Measurements from ENCODE around the gene LARGE1.

Gene LARGE1

DNA sequence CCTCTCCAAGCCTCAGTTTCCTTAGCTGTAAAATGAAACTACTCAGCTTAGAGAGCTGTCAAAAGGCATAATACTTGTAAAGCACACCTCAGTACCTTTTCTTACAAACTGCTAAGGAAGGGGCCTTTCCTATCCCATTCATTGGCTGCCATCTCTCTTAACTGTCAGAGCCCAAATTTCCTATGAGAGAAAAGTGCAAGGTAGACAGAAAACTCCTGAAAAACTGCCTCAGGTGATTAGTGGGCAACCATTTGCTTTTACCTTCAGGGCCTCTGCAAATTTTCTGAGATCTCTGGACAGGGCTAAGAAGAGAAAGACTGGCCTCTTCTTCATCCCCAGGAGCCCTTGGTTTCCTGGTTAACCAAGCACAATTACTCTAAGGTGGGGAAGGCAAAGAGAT lies 13.8 kb downstream of the LARGE1 start:
- H3K4me3 ChIP-seq (ENCODE audit: low read depth, low read length) = no peak overlapping the region
- no peak for TF ChIP-seq POLR2A (IDR thresholded peaks at IDR 0.05; ENCODE audit: extremely low read depth, insufficient read length)
- TF ChIP-seq MYC (IDR thresholded peaks at IDR 0.05; ENCODE audit: low read depth, low read length) = no peak
- TF ChIP-seq, protein P1, sequence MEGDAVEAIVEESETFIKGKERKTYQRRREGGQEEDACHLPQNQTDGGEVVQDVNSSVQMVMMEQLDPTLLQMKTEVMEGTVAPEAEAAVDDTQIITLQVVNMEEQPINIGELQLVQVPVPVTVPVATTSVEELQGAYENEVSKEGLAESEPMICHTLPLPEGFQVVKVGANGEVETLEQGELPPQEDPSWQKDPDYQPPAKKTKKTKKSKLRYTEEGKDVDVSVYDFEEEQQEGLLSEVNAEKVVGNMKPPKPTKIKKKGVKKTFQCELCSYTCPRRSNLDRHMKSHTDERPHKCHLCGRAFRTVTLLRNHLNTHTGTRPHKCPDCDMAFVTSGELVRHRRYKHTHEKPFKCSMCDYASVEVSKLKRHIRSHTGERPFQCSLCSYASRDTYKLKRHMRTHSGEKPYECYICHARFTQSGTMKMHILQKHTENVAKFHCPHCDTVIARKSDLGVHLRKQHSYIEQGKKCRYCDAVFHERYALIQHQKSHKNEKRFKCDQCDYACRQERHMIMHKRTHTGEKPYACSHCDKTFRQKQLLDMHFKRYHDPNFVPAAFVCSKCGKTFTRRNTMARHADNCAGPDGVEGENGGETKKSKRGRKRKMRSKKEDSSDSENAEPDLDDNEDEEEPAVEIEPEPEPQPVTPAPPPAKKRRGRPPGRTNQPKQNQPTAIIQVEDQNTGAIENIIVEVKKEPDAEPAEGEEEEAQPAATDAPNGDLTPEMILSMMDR (IDR thresholded peaks at IDR 0.05; ENCODE audit: low read depth, low read length) = no peak
- TF ChIP-seq, protein P2, sequence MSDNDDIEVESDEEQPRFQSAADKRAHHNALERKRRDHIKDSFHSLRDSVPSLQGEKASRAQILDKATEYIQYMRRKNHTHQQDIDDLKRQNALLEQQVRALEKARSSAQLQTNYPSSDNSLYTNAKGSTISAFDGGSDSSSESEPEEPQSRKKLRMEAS (IDR thresholded peaks at IDR 0.05; ENCODE audit: low read depth, low read length) = no peak
- no peak for DNase-seq (ENCODE audit: low read depth)

DNA sequence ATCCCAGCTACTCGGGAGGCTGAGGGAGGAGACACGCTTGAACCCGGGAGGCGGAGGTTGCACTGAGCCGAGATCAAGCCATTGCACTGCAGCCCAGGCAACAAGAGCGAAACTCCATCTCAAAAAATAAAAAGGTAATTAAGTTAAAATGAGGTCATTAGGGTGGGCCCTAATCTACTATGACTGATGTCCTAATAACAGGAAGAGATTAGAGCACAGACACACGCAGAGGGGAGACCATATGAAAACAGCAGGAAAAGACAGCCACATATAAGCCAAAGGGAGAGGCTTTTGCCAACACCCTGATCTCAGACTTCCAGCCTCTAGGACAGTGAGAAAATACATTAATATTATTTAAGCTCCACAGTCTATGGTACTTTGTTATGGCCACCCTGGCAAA lies 17.3 kb downstream of the LARGE1 start:
- no peak for TF ChIP-seq POLR2A (IDR thresholded peaks at IDR 0.05; ENCODE audit: extremely low read depth, insufficient read length)
- H3K4me3 ChIP-seq (ENCODE audit: low read depth, low read length) = no peak overlapping the region
- no peak for DNase-seq (ENCODE audit: low read depth)

DNA sequence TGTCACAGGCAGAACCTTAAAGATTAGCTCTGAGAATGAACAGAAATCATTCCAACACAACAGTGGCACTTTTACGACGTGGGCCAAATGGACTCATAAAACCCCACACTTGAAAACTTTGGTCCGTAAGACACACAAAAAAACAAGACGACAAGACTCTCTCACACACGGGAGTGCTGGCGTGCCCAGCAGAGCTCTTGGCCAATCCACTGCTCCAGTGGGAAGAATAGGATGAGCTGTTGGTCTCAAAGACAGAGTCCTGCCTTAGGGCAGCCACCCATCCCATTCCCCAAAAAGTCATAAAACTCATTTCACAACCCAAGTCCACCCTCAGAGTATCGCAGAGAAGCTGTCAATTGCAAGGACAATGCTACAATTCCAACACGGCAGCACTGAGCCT lies 18.2 kb downstream of the LARGE1 start:
- no peak for DNase-seq (ENCODE audit: low read depth)
- no peak for TF ChIP-seq MYC (IDR thresholded peaks at IDR 0.05; ENCODE audit: low read depth, low read length)
- TF ChIP-seq, protein P1 (IDR thresholded peaks at IDR 0.05; ENCODE audit: low read depth, low read length) = no peak
- TF ChIP-seq, protein P2 (IDR thresholded peaks at IDR 0.05; ENCODE audit: low read depth, low read length) = no peak
- TF ChIP-seq POLR2A (IDR thresholded peaks at IDR 0.05; ENCODE audit: extremely low read depth, insufficient read length) = no peak
- H3K4me3 ChIP-seq (ENCODE audit: low read depth, low read length) = no peak overlapping the region

DNA sequence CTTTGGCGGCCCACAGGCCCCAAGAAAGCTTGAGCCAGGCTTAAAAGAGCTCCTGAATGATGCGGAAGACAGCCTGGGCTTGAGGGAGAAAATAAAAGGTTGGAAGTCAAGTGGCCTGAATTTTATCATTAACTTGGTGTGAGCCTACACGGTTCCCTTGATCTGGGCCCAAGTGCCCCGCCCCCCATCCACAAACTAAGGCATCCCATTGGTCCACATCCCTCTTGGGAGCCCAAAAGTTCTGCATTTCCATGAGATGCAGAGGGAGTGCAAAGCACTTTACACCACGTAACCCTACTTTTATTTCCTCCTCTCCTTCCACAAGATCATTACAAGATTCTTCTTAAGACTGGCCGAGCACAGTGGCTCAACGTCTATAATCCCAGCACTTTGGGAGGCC lies 22.2 kb downstream of the LARGE1 start:
- peak; percentile 51 for DNase-seq (ENCODE audit: low read depth)
- no peak overlapping the region for H3K4me3 ChIP-seq (ENCODE audit: low read depth, low read length)
- no peak for TF ChIP-seq POLR2A (IDR thresholded peaks at IDR 0.05; ENCODE audit: extremely low read depth, insufficient read length)
- TF ChIP-seq MYC (IDR thresholded peaks at IDR 0.05; ENCODE audit: low read depth, low read length) = no peak

DNA sequence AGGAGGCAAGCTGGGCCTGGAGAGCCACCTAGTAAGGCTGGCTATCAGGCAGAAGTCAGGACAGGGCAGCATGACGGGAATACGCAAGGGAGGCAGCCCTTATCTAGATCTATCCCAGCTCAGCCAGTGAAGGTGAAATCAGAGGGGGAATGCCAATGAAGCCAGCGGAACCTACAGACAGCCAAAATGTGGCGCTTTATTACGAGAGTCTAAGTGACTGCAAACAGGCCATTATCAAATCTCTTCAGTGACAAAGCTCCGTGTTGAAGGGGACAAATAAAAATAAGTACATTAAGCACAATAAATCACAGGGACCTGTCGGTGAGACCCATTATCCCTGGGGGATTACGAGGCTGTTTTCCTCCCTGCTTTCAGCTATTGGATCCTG lies 22.8 kb downstream of the LARGE1 start:
- TF ChIP-seq MYC (IDR thresholded peaks at IDR 0.05; ENCODE audit: low read depth, low read length) (no peak), POLR2A (IDR thresholded peaks at IDR 0.05; ENCODE audit: extremely low read depth, insufficient read length) (no peak)
- TF ChIP-seq, protein P2 (IDR thresholded peaks at IDR 0.05; ENCODE audit: low read depth, low read length) = no peak
- TF ChIP-seq, protein P1 (IDR thresholded peaks at IDR 0.05; ENCODE audit: low read depth, low read length) = no peak
- no peak for DNase-seq (ENCODE audit: low read depth)
- peak overlapping the region; percentile 25 for H3K4me3 ChIP-seq (ENCODE audit: low read depth, low read length)

DNA sequence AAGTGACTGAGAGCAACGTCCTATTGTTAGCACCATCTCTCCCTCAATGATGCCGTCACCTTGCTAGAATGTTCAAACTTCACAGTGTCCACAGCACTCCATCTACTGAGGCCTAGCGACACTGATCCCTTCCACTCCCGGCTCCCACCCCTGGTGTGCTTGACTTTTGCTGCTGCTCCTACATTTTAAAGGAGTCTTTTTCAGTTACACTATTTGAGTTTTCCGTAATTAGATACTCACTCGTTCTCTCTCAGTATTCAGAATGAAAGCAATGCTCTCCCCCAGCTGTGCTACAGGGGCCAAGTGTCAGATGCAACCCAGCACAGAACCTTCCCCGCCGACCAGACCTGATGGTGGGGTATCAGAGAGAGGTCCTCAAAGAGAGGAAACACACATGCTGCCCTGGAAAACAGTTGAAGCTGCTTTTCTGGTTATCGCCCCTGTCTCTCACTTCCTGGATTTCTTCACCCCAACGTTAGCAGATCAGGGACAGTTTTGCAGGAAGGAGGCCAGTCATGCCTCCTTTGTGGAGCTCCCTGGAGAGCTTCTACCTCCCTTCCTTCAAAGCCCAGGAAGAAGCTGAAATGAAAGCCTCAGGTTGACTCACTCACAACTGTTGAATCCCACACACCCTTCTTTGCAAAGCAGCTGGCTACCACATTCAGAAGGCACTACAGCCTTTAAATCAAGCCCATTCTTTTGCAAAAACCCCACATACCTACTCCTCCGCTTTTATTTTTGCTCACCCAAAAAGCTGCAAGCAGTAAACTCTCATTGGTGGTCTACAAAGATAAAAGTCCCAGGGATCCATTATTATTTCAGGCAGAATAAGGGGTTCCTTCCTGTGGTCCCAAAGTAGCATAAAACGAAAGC lies 23.5 kb downstream of the LARGE1 start:
- peak; percentile 97 for DNase-seq (ENCODE audit: low read depth)
- no peak for TF ChIP-seq MYC (IDR thresholded peaks at IDR 0.05; ENCODE audit: low read depth, low read length)
- no peak for TF ChIP-seq POLR2A (IDR thresholded peaks at IDR 0.05; ENCODE audit: extremely low read depth, insufficient read length)
- TF ChIP-seq, protein P1 (IDR thresholded peaks at IDR 0.05; ENCODE audit: low read depth, low read length) = no peak
- TF ChIP-seq, protein P2 (IDR thresholded peaks at IDR 0.05; ENCODE audit: low read depth, low read length) = no peak
- H3K4me3 ChIP-seq (ENCODE audit: low read depth, low read length) = peak overlapping the region; percentile 47

Measured in NB4 (cell line).